ENCODE results near the gene MTARC1. TPM values are rescaled to one million over a fixed set of nuclear protein-coding genes. Genes with fewer than 3 reads are reported as not detected.

The MTARC1 gene
- total RNA-seq, 1 donor from 2014 or later, result 18.0 TPM

- H3K27me3 Mint-ChIP-seq, result peaks cover 11% of the 10 kb centered on the region
- H3K4me1 Mint-ChIP-seq (ENCODE audit: unreplicated experiment), result no peaks in the 10 kb centered on the region
- H3K27ac Mint-ChIP-seq, result no peak overlapping the region
- peaks cover 10% of the 10 kb centered on the region for H3K9me3 Mint-ChIP-seq
- TF ChIP-seq, protein P1, sequence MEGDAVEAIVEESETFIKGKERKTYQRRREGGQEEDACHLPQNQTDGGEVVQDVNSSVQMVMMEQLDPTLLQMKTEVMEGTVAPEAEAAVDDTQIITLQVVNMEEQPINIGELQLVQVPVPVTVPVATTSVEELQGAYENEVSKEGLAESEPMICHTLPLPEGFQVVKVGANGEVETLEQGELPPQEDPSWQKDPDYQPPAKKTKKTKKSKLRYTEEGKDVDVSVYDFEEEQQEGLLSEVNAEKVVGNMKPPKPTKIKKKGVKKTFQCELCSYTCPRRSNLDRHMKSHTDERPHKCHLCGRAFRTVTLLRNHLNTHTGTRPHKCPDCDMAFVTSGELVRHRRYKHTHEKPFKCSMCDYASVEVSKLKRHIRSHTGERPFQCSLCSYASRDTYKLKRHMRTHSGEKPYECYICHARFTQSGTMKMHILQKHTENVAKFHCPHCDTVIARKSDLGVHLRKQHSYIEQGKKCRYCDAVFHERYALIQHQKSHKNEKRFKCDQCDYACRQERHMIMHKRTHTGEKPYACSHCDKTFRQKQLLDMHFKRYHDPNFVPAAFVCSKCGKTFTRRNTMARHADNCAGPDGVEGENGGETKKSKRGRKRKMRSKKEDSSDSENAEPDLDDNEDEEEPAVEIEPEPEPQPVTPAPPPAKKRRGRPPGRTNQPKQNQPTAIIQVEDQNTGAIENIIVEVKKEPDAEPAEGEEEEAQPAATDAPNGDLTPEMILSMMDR (conservative IDR thresholded peaks at IDR 0.05), result no peak
- H3K4me3 Mint-ChIP-seq, result no peak overlapping the region
- no peak for DNase-seq (ENCODE audit: extremely low spot score, unreplicated experiment)
- peaks cover 12% of the 10 kb centered on the region for H3K36me3 Mint-ChIP-seq
Measured at GRCh38 chr1:220815409-220815808, 28.7 kb downstream of the MTARC1 start.

GRCh38 chr1:220817907-220818306 lies 31.2 kb downstream of the MTARC1 start:
- H3K4me1 Mint-ChIP-seq (ENCODE audit: unreplicated experiment), result no peaks in the 10 kb centered on the region
- peaks cover 3% of the 10 kb centered on the region for H3K36me3 Mint-ChIP-seq

GRCh38 chr1:220818421-220819173 lies 31.9 kb downstream of the MTARC1 start:
- Mint-ChIP-seq H3K36me3 (peaks cover 3% of the 10 kb centered on the region), H3K27ac (no peak overlapping the region), H3K4me3 (peak overlapping the region; percentile 4), H3K9me3 (peaks cover 4% of the 10 kb centered on the region), H3K27me3 (peaks cover 18% of the 10 kb centered on the region), H3K4me1 (ENCODE audit: unreplicated experiment) (no peaks in the 10 kb centered on the region)
- TF ChIP-seq, protein P1 (conservative IDR thresholded peaks at IDR 0.05), result no peak
- DNase-seq (ENCODE audit: extremely low spot score, unreplicated experiment), result no peak

More at GRCh38 chr1:220817907-220818306, 31.2 kb downstream of the MTARC1 start:
- Mint-ChIP-seq H3K9me3 (peaks cover 4% of the 10 kb centered on the region), H3K27me3 (peaks cover 15% of the 10 kb centered on the region), H3K4me3 (no peak overlapping the region), H3K27ac (no peak overlapping the region)
- TF ChIP-seq, protein P1 (conservative IDR thresholded peaks at IDR 0.05), result no peak
- DNase-seq (ENCODE audit: extremely low spot score, unreplicated experiment), result no peak

GRCh38 chr1:220819467-220820026 lies 32.8 kb downstream of the MTARC1 start:
- TF ChIP-seq, protein P1 (conservative IDR thresholded peaks at IDR 0.05), result no peak
- H3K36me3 Mint-ChIP-seq, result peaks cover 3% of the 10 kb centered on the region
- H3K27ac Mint-ChIP-seq, result no peak overlapping the region

GRCh38 chr1:220824031-220824989 lies 37.6 kb downstream of the MTARC1 start:
- TF ChIP-seq, protein P1 (conservative IDR thresholded peaks at IDR 0.05), result no peak
- no peaks in the 10 kb centered on the region for H3K9me3 Mint-ChIP-seq
- H3K4me1 Mint-ChIP-seq (ENCODE audit: unreplicated experiment), result peaks cover 7% of the 10 kb centered on the region
- no peaks in the 10 kb centered on the region for H3K36me3 Mint-ChIP-seq
- no peak overlapping the region for H3K4me3 Mint-ChIP-seq
- DNase-seq (ENCODE audit: extremely low spot score, unreplicated experiment), result no peak
- H3K27me3 Mint-ChIP-seq, result peaks cover 23% of the 10 kb centered on the region
- H3K27ac Mint-ChIP-seq, result no peak overlapping the region

More at GRCh38 chr1:220819467-220820026, 32.8 kb downstream of the MTARC1 start:
- Mint-ChIP-seq H3K9me3 (peaks cover 4% of the 10 kb centered on the region), H3K4me1 (ENCODE audit: unreplicated experiment) (no peaks in the 10 kb centered on the region), H3K4me3 (no peak overlapping the region), H3K27me3 (peaks cover 19% of the 10 kb centered on the region)
- DNase-seq (ENCODE audit: extremely low spot score, unreplicated experiment), result no peak
